Kidney (tissue), 14 donors: ENCODE results near the gene LHFPL3. TPM values are rescaled to one million over a fixed set of nuclear protein-coding genes. Genes with fewer than 3 reads are reported as not detected.

ENCODE experiments used
- DNase-seq, 5 donors: peaks; one replicate each; pipeline ENCODE4 v3.0.0-alpha.2; 2013 to 2020
- FAIRE-seq: peaks from 2 replicates; lab custom pipeline; 2012; peaks lifted over from hg19 to GRCh38; lab: Jason Lieb, UNC
- H3K27ac ChIP-seq, 2 donors: one replicate each; pipeline ENCODE4 v1.7.0; 2013; ENCODE audit warnings: low read depth in 2 of 2, low read length in 2 of 2, inconsistent platforms in 1 of 2
- H3K27me3 ChIP-seq: one replicate; pipeline ENCODE4 v1.7.1; 2013; ENCODE audit warnings: low read length, inconsistent platforms; ENCODE audit not compliant: control insufficient read depth, insufficient read depth
- H3K36me3 ChIP-seq, 3 donors: one replicate each; pipeline versions ENCODE4 v1.7.0 to v1.7.1; 2013; ENCODE audit warnings: low read length in 3 of 3, control low read depth in 1 of 3, inconsistent platforms in 1 of 3; ENCODE audit not compliant: insufficient read depth in 3 of 3, control insufficient read depth in 2 of 3
- H3K4me1 ChIP-seq, 3 donors: one replicate each; pipeline versions ENCODE4 v1.7.0 to v1.7.1; 2013; ENCODE audit warnings: low read length in 3 of 3, inconsistent platforms in 1 of 3, low read depth in 1 of 3; ENCODE audit not compliant: control insufficient read depth in 2 of 3, insufficient read depth in 2 of 3
- H3K4me3 ChIP-seq, 3 donors: one replicate each; pipeline versions ENCODE4 v1.7.0 to v1.8.1; 2013; ENCODE audit warnings: low read length in 3 of 3, control low read depth in 1 of 3, inconsistent platforms in 1 of 3
- H3K9ac ChIP-seq, 3 donors: one replicate each; pipeline versions ENCODE4 v1.7.0 to v1.7.1; 2013; ENCODE audit warnings: low read length in 3 of 3, control low read depth in 1 of 3, inconsistent platforms in 1 of 3
- H3K9me3 ChIP-seq, 3 donors: one replicate each; pipeline versions ENCODE4 v1.7.0 to v1.7.1; 2013; ENCODE audit warnings: low read length in 3 of 3, control low read depth in 1 of 3, inconsistent platforms in 1 of 3; ENCODE audit not compliant: control insufficient read depth in 2 of 3, insufficient read depth in 1 of 3
- CTCF ChIP-seq: IDR thresholded peaks from 3 replicates; pipeline ENCODE4 v1.5.1; 2012; ENCODE audit warnings: mild to moderate bottlenecking, moderate library complexity, borderline replicate concordance; ENCODE audit not compliant: insufficient read depth; ENCODE audit errors: extremely low read depth
- intact Hi-C: fragments of 100-400 bp; cut with DNase I; formaldehyde crosslinking; loops from one replicate; pipeline ENCODE4 v1.11.1; 2022
- polyA plus RNA-seq: library from polyadenylated mRNA; stranded (reverse); fragments of 350-450 nt; fragmentation: Illumina TruSeq; extraction: RNeasy Lipid Tissue Mini Kit (QIAGEN cat#74804); gene quantifications from one replicate; pipeline ENCODE4 v1.2.3, GENCODE V29; 2014; ENCODE audit warnings: low read depth, low replicate concordance; ENCODE audit not compliant: insufficient read depth
- total RNA-seq: library from RNA; stranded (reverse); fragmentation: NEBNext Ultra II Directional; extraction: Animal tissue kit (Norgen Biotek cat#: 25700); gene quantifications from one replicate; pipeline ENCODE4 v1.2.1, GENCODE V29; 2021
- donor health status: control.
- donor health status: control.
- donor health status: control.
- donor health status: control.
- donor health status: control.
- donor health status: DM: yes; HTN: yes; CAD: no.
- donor health status: Normal renal cell carcinoma (clear cell type).

Gene LHFPL3
- total and polyA plus RNA-seq, 2 donors from 2014 or later, result not detected

GRCh38 chr7:104852386-104852785 lies 524.0 kb downstream of the LHFPL3 start:
- Histone ChIP-seq H3K9ac (no peak overlapping the region), H3K4me3 (no peak overlapping the region), H3K36me3 (no peaks in the 10 kb centered on the region), H3K4me1 (peaks cover 0 to 11% (median 4%) of the 10 kb centered on the region in 3 donors), H3K27ac (no peak overlapping the region), H3K27me3 (no peaks in the 10 kb centered on the region), H3K9me3 (no peaks in the 10 kb centered on the region)
- DNase-seq, result no peak
- no peak for FAIRE-seq
- TF ChIP-seq CTCF, result no peak
- intact Hi-C loops, result no loop called here

- no peak overlapping the region for H3K4me3 ChIP-seq
- no peaks in the 10 kb centered on the region for H3K9me3 ChIP-seq
- no peak for TF ChIP-seq CTCF
- peaks cover 0 to 11% (median 4%) of the 10 kb centered on the region in 3 donors for H3K4me1 ChIP-seq
- no peak overlapping the region for H3K27ac ChIP-seq
- FAIRE-seq (no peak), DNase-seq (peak in 1 of 5 donors; percentile 19)
- no peaks in the 10 kb centered on the region for H3K27me3 ChIP-seq
- no peak overlapping the region for H3K9ac ChIP-seq
- intact Hi-C loops, result no loop called here
- H3K36me3 ChIP-seq, result no peaks in the 10 kb centered on the region
Observed at GRCh38 chr7:104855861-104856260, 527.5 kb downstream of the LHFPL3 start.

- Histone ChIP-seq H3K9ac (no peak overlapping the region), H3K9me3 (no peaks in the 10 kb centered on the region), H3K4me1 (peaks cover 0 to 5% (median 2%) of the 10 kb centered on the region in 3 donors), H3K4me3 (no peak overlapping the region), H3K27ac (no peak overlapping the region), H3K36me3 (no peaks in the 10 kb centered on the region), H3K27me3 (no peaks in the 10 kb centered on the region)
- no peak for TF ChIP-seq CTCF
- no peak for FAIRE-seq
- no peak for DNase-seq
- intact Hi-C loops, result no loop called here
Observed at GRCh38 chr7:104857458-104858425, 529.3 kb downstream of the LHFPL3 start.
